ENCODE measurements around the gene ADORA3.

DNA sequence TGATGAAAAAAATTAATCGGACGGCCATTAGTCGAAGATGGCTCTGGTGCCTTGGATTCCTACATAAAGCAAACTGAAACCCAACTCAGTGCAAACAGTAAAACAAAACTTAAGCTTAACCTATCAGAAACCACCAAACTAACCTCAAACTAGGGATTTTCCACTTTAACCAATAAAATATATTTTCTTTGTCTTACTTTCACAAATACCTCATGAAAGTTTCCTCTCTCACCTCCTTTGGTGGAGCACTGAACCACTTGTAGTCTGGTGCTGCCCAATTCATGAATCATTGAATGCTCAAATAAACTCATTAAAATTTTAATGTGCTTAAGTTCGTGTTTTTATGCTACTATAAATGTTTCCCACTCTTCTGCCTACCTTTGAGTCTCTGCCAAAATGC, 7.0 kb downstream of the ADORA3 start:
- TF ChIP-seq CTCF (IDR thresholded peaks at IDR 0.05; ENCODE audit: low read length) (no peak), EZH2 (optimal IDR thresholded peaks at IDR 0.05; ENCODE audit: low read depth, low read length) (no peak), EZH2phosphoT487 (IDR thresholded peaks at IDR 0.05; ENCODE audit: low read length) (no peak)
